ENCODE measurements around the gene SSH2.

- TF ChIP-seq REPIN1 (tag by site-specific recombination; IDR thresholded peaks at IDR 0.05; ENCODE audit: low read depth), result no peak
- TF ChIP-seq ZNF157 (tag by site-specific recombination; IDR thresholded peaks at IDR 0.05), result no peak
- TF ChIP-seq, protein P1, sequence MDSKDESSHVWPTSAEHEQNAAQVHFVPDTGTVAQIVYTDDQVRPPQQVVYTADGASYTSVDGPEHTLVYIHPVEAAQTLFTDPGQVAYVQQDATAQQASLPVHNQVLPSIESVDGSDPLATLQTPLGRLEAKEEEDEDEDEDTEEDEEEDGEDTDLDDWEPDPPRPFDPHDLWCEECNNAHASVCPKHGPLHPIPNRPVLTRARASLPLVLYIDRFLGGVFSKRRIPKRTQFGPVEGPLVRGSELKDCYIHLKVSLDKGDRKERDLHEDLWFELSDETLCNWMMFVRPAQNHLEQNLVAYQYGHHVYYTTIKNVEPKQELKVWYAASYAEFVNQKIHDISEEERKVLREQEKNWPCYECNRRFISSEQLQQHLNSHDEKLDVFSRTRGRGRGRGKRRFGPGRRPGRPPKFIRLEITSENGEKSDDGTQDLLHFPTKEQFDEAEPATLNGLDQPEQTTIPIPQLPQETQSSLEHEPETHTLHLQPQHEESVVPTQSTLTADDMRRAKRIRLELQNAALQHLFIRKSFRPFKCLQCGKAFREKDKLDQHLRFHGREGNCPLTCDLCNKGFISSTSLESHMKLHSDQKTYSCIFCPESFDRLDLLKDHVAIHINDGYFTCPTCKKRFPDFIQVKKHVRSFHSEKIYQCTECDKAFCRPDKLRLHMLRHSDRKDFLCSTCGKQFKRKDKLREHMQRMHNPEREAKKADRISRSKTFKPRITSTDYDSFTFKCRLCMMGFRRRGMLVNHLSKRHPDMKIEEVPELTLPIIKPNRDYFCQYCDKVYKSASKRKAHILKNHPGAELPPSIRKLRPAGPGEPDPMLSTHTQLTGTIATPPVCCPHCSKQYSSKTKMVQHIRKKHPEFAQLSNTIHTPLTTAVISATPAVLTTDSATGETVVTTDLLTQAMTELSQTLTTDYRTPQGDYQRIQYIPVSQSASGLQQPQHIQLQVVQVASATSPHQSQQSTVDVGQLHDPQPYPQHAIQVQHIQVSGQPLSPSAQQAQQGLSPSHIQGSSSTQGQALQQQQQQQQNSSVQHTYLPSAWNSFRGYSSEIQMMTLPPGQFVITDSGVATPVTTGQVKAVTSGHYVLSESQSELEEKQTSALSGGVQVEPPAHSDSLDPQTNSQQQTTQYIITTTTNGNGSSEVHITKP (tag by site-specific recombination; IDR thresholded peaks at IDR 0.05), result no peak
Observed at GRCh38 chr17:29595943-29596774, 333.9 kb downstream of the SSH2 start.

All from HEK293 (cell line).